Esophagus squamous epithelium (tissue), 5 donors: Measurements from ENCODE around the gene ECSCR. TPM values are rescaled to one million over a fixed set of nuclear protein-coding genes. Genes with fewer than 3 reads are reported as not detected.
"Not testable (repeated sequence)": the region's sequence is repeated elsewhere in the genome, so short reads cannot be mapped to it uniquely, and the experiment has no call there.

Experiments
- DNase-seq: peaks from one replicate; lab custom pipeline; 2025; lab: John Stamatoyannopoulos, UW
- H3K27ac ChIP-seq, 4 donors: fragments of 200-600 bp; sonication (generic); one replicate each; pipeline ENCODE4 v1.5.1; 2016 to 2019; ENCODE audit warnings: mild to moderate bottlenecking in 1 of 4
- H3K27me3 ChIP-seq, 4 donors: fragments of 200-600 bp; sonication (generic); 1 replicate in 3 of 4; 2 replicates in 1 of 4; pipeline versions ENCODE4 v1.5.1 to v1.6.0; 2017 to 2021; ENCODE audit warnings: antibody characterized with exemption in 1 of 4
- H3K36me3 ChIP-seq, 3 donors: fragments of 200-600 bp; sonication (generic); one replicate each; pipeline ENCODE4 v1.5.1; 2016 to 2019
- H3K4me1 ChIP-seq, 3 donors: fragments of 200-600 bp; sonication (generic); one replicate each; pipeline ENCODE4 v1.5.1; 2017 to 2019
- H3K4me3 ChIP-seq, 4 donors: fragments of 200-600 bp; sonication (generic); 1 replicate in 3 of 4; 2 replicates in 1 of 4; pipeline ENCODE4 v1.5.1; 2016 to 2019; ENCODE audit warnings: mild to moderate bottlenecking in 2 of 4, moderate library complexity in 1 of 4
- H3K9me3 ChIP-seq, 3 donors: fragments of 200-600 bp; sonication (generic); one replicate each; pipeline ENCODE4 v1.5.1; 2016 to 2019
- CTCF ChIP-seq, 6 experiments: fragments of 450-650 bp in 4 of 6; fragments of 200-600 bp in 2 of 6; sonication (generic) in 2 of 6; IDR thresholded peaks; one replicate each; pipeline ENCODE4 v1.5.1; 2016 to 2019; ENCODE audit warnings: antibody characterized with exemption in 6 of 6, mild to moderate bottlenecking in 4 of 6, moderate library complexity in 4 of 6
- POLR2A ChIP-seq, 4 donors: fragments of 450-650 bp; IDR thresholded peaks; one replicate each; pipeline ENCODE4 v1.6.1; 2017; ENCODE audit warnings: antibody characterized with exemption in 4 of 4, mild to moderate bottlenecking in 4 of 4, moderate library complexity in 3 of 4
- WGBS, 2 donors: methylation state at CpG; one replicate each; pipeline ENCODE4 v1.1.5; 2018; 5-methylcytosine and 5-hydroxymethylcytosine counted together
- intact Hi-C: fragments of 100-400 bp; cut with DNase I; formaldehyde crosslinking; loops from one replicate; pipeline ENCODE4 v1.15.0; 2022
- total RNA-seq, 4 donors: library from RNA; depleted of rRNA; stranded (reverse); fragments of >200 nt; gene quantifications; one replicate each; pipeline ENCODE4 v1.1.0, GENCODE V29; 2016
- donor health status: DM: yes; HTN: yes; CAD: no.

The ECSCR gene
- total RNA-seq, 4 donors from 2014 or later = 1.7 to 19.5 (median 6.9) TPM

- TF ChIP-seq POLR2A (IDR thresholded peaks at IDR 0.05) (no peak), CTCF (IDR thresholded peaks at IDR 0.05) (no peak)
- intact Hi-C loops = no loop called here
- Histone ChIP-seq H3K4me3 (no peak overlapping the region), H3K4me1 (peaks cover 8 to 42% (median 29%) of the 10 kb centered on the region in 3 donors), H3K36me3 (no peaks in the 10 kb centered on the region), H3K27ac (peak overlapping the region in 3 of 4 donors; percentile 68 to 77 (median 69)), H3K9me3 (no peaks in the 10 kb centered on the region), H3K27me3 (no peaks in the 10 kb centered on the region)
- no peak for DNase-seq
Measured at GRCh38 chr5:139494832-139495231, 32.3 kb upstream of the ECSCR start.

GRCh38 chr5:139494256-139494655 is 31.7 kb upstream of the ECSCR start:
- no peaks in the 10 kb centered on the region for H3K27me3 ChIP-seq
- H3K4me1 ChIP-seq = peaks cover 8 to 42% (median 29%) of the 10 kb centered on the region in 3 donors
- H3K9me3 ChIP-seq = no peaks in the 10 kb centered on the region
- TF ChIP-seq CTCF (IDR thresholded peaks at IDR 0.05) (no peak), POLR2A (IDR thresholded peaks at IDR 0.05) (no peak)
- WGBS, 2 donors = 68 to 89% methylated on average over 3 of the region's 3 CpGs
- peak overlapping the region in 3 of 4 donors; percentile 39 to 69 (median 68) for H3K27ac ChIP-seq
- H3K4me3 ChIP-seq = no peak overlapping the region
- no peaks in the 10 kb centered on the region for H3K36me3 ChIP-seq
- intact Hi-C loops = no loop called here
- no peak for DNase-seq

GRCh38 chr5:139492700-139493192 is 30.2 kb upstream of the ECSCR start:
- peak overlapping the region in 2 of 4 donors; percentile 39 to 41 for H3K27ac ChIP-seq
- 30 to 53% methylated on average over 6 of the region's 6 CpGs for WGBS, 2 donors

GRCh38 chr5:139488260-139488659 is 25.7 kb upstream of the ECSCR start:
- no peak for TF ChIP-seq POLR2A (IDR thresholded peaks at IDR 0.05)
- TF ChIP-seq CTCF (IDR thresholded peaks at IDR 0.05) = no peak
- WGBS, 2 donors = 52 to 59% methylated on average over 2 to 3 of the region's 3 CpGs
- Histone ChIP-seq H3K4me1 (peaks cover 5 to 33% (median 21%) of the 10 kb centered on the region in 3 donors), H3K36me3 (no peaks in the 10 kb centered on the region), H3K27ac (peak overlapping the region in 2 of 4 donors; percentile 55 to 66), H3K4me3 (no peak overlapping the region), H3K9me3 (no peaks in the 10 kb centered on the region), H3K27me3 (no peaks in the 10 kb centered on the region)
- intact Hi-C loops = no loop called here
- DNase-seq = no peak

More at GRCh38 chr5:139492700-139493192, 30.2 kb upstream of the ECSCR start:
- DNase-seq = no peak
- no peaks in the 10 kb centered on the region for H3K27me3 ChIP-seq
- no peaks in the 10 kb centered on the region for H3K36me3 ChIP-seq
- H3K4me1 ChIP-seq = peaks cover 8 to 42% (median 29%) of the 10 kb centered on the region in 3 donors
- TF ChIP-seq CTCF (IDR thresholded peaks at IDR 0.05) (no peak), POLR2A (IDR thresholded peaks at IDR 0.05) (no peak)
- no peak overlapping the region for H3K4me3 ChIP-seq
- H3K9me3 ChIP-seq = no peaks in the 10 kb centered on the region
- intact Hi-C loops = no loop called here

- no peak for DNase-seq
- 33 to 86% methylated on average over 1 of the region's 7 CpGs for WGBS, 2 donors
- H3K4me3 ChIP-seq = no peak overlapping the region
Measured at GRCh38 chr5:139486201-139486600, 23.7 kb upstream of the ECSCR start.

GRCh38 chr5:139482890-139483208 is 20.3 kb upstream of the ECSCR start:
- DNase-seq, H3K27me3 ChIP-seq, intact Hi-C loops, H3K9me3 ChIP-seq: not testable (repeated sequence)
- Histone ChIP-seq H3K27ac (peak overlapping the region; percentile 91 to 99 (median 94)), H3K4me3 (peak overlapping the region; percentile 35 to 77 (median 50)), H3K4me1 (peaks cover 25 to 73% (median 38%) of the 10 kb centered on the region in 3 donors), H3K36me3 (peaks cover 0 to 21% (median 3%) of the 10 kb centered on the region in 3 donors)
- WGBS, 2 donors = 39 to 45% methylated on average over 6 of the region's 6 CpGs

More at GRCh38 chr5:139486201-139486600, 23.7 kb upstream of the ECSCR start:
- intact Hi-C loops = no loop called here
- Histone ChIP-seq H3K27ac (no peak overlapping the region), H3K9me3 (no peaks in the 10 kb centered on the region), H3K4me1 (peaks cover 16 to 44% (median 23%) of the 10 kb centered on the region in 3 donors), H3K27me3 (no peaks in the 10 kb centered on the region), H3K36me3 (no peaks in the 10 kb centered on the region)
- TF ChIP-seq POLR2A (IDR thresholded peaks at IDR 0.05) (no peak), CTCF (IDR thresholded peaks at IDR 0.05) (no peak)
